ENCODE measurements around the gene NHLRC4. TPM values are rescaled to one million over a fixed set of nuclear protein-coding genes. Genes with fewer than 3 reads are reported as not detected.

The NHLRC4 gene
- total RNA-seq, 2 donors from 2014 or later = 2.9 to 6.2 TPM

DNA sequence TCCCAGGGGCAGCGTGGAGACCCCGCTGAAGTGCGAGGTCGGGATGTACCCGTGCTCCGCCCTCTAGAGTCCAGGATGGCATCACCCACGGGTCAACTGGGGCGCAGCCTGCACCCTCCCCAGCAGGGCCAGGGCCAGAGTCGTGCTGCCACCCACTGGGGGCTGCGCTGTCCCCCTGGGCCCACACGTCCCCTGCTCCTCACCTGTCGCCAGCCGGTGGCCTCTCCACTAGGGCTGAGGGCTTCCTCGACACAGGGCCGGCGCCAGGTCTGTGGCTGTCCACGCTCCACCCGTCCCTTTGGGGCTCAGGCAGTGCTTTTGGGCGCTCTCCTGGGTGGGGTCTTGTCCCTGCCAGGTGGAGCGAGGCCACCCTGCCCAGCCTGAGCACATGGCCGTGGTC lies 18.2 kb upstream of the NHLRC4 start:
- DNase-seq (ENCODE audit: low spot score) = no peak
- no peak for TF ChIP-seq POLR2AphosphoS5 (IDR thresholded peaks at IDR 0.05)
- no peaks in the 10 kb centered on the region for H3K9me3 ChIP-seq
- H3K27me3 ChIP-seq (replicated peaks; ENCODE audit: insufficient read depth) = no peaks in the 10 kb centered on the region
- H3K4me1 ChIP-seq (replicated peaks) = no peaks in the 10 kb centered on the region
- H3K27ac ChIP-seq = no peak overlapping the region
- WGBS = 93% methylated on average over 15 of the region's 21 CpGs
- no peaks in the 10 kb centered on the region for H3K36me3 ChIP-seq
- intact Hi-C loops (cut with DNase I) = no loop called here
- no peak overlapping the region for H3K4me3 ChIP-seq

DNA sequence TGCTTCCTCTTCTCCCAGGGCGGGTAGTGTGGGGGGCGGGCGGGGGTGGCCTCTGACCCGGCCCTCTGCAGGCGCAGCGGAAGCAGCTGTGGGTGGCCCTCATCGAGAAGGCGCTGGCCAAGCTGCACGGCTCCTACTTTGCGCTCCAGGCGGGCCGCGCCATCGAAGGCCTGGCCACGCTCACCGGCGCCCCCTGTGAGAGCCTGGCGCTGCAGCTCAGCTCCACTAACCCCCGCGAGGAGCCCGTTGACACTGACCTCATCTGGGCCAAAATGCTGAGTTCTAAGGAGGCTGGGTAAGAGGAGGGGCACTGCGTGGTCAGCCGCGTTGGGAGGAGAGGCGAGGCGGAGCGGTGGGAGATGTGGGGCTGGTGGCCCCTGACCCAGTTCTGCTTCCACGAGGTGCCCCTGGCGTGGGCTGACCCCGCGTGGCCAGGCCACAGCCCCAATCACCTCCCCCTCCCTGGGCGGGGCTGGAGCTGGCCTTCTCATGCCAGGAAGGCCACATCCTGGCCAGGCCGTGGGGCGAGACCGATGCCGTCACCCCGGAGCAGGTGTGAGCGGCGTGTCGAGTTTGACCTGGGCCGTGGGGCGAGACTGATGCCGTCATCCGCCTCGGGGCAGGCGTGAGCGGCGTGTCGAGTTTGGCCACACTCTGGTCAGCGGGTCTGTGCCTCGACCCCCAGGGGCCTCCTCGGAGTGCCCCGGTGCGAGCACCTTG lies 17.1 kb upstream of the NHLRC4 start:
- Histone ChIP-seq H3K27ac (no peak overlapping the region), H3K4me3 (no peak overlapping the region), H3K4me1 (replicated peaks) (no peaks in the 10 kb centered on the region), H3K27me3 (replicated peaks; ENCODE audit: insufficient read depth) (no peaks in the 10 kb centered on the region), H3K36me3 (no peaks in the 10 kb centered on the region), H3K9me3 (no peaks in the 10 kb centered on the region)
- TF ChIP-seq, protein P1, sequence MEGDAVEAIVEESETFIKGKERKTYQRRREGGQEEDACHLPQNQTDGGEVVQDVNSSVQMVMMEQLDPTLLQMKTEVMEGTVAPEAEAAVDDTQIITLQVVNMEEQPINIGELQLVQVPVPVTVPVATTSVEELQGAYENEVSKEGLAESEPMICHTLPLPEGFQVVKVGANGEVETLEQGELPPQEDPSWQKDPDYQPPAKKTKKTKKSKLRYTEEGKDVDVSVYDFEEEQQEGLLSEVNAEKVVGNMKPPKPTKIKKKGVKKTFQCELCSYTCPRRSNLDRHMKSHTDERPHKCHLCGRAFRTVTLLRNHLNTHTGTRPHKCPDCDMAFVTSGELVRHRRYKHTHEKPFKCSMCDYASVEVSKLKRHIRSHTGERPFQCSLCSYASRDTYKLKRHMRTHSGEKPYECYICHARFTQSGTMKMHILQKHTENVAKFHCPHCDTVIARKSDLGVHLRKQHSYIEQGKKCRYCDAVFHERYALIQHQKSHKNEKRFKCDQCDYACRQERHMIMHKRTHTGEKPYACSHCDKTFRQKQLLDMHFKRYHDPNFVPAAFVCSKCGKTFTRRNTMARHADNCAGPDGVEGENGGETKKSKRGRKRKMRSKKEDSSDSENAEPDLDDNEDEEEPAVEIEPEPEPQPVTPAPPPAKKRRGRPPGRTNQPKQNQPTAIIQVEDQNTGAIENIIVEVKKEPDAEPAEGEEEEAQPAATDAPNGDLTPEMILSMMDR (IDR thresholded peaks at IDR 0.05) = no peak
- TF ChIP-seq POLR2AphosphoS5 (IDR thresholded peaks at IDR 0.05) (no peak), POLR2A (IDR thresholded peaks at IDR 0.05) (no peak)
- WGBS = 92% methylated on average over 49 of the region's 54 CpGs
- intact Hi-C loops (cut with DNase I) = no loop called here
- DNase-seq (ENCODE audit: low spot score) = no peak

DNA sequence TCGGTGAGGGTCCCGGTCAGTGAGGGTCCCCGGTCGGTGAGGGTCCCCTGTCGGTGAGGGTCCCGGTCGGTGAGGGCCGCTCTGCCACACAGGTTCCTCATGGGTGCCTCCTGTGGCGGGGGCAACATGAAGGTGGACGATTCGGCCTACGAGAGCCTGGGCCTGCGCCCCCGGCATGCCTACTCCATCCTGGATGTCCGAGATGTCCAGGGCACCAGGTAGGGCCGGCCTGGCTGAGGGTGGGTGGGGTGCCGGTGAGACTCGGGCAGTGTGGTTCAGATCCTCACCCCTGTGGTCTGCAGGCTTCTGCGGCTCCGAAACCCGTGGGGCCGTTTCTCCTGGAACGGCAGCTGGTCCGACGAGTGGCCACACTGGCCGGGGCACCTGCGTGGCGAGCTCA lies 15.6 kb upstream of the NHLRC4 start:
- Histone ChIP-seq H3K27ac (no peak overlapping the region), H3K9me3 (no peaks in the 10 kb centered on the region), H3K4me1 (replicated peaks) (no peaks in the 10 kb centered on the region), H3K36me3 (no peaks in the 10 kb centered on the region), H3K4me3 (no peak overlapping the region), H3K27me3 (replicated peaks; ENCODE audit: insufficient read depth) (no peaks in the 10 kb centered on the region)
- intact Hi-C loops (cut with DNase I) = no loop called here
- no peak for DNase-seq (ENCODE audit: low spot score)
- 96% methylated on average over 26 of the region's 28 CpGs for WGBS
- TF ChIP-seq POLR2AphosphoS5 (IDR thresholded peaks at IDR 0.05) (no peak), POLR2A (IDR thresholded peaks at IDR 0.05) (no peak)
- TF ChIP-seq, protein P1 (IDR thresholded peaks at IDR 0.05) = no peak

DNA sequence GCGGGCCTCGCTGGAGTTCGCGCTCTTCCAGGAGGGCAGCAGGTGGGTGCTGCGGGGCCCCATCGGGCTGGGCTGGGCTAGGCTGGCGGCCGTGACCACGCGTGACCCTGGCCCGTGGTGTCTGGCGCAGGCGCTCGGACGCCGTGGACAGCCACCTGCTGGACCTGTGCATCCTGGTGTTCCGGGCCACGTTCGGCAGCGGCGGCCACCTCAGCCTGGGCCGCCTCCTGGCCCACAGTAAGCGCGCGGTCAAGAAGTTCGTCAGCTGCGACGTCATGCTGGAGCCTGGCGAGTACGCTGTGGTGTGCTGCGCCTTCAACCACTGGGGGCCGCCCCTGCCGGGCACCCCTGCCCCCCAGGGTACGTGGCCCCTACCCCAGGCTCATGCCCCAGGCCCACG lies 14.6 kb upstream of the NHLRC4 start:
- 98% methylated on average over 11 of the region's 35 CpGs for WGBS
- Histone ChIP-seq H3K4me1 (replicated peaks) (no peaks in the 10 kb centered on the region), H3K27ac (no peak overlapping the region), H3K9me3 (no peaks in the 10 kb centered on the region), H3K27me3 (replicated peaks; ENCODE audit: insufficient read depth) (no peaks in the 10 kb centered on the region), H3K36me3 (no peaks in the 10 kb centered on the region), H3K4me3 (no peak overlapping the region)
- TF ChIP-seq POLR2A (IDR thresholded peaks at IDR 0.05) = no peak
- TF ChIP-seq, protein P1 (IDR thresholded peaks at IDR 0.05) = no peak
- intact Hi-C loops (cut with DNase I) = no loop called here
- DNase-seq (ENCODE audit: low spot score) = no peak

DNA sequence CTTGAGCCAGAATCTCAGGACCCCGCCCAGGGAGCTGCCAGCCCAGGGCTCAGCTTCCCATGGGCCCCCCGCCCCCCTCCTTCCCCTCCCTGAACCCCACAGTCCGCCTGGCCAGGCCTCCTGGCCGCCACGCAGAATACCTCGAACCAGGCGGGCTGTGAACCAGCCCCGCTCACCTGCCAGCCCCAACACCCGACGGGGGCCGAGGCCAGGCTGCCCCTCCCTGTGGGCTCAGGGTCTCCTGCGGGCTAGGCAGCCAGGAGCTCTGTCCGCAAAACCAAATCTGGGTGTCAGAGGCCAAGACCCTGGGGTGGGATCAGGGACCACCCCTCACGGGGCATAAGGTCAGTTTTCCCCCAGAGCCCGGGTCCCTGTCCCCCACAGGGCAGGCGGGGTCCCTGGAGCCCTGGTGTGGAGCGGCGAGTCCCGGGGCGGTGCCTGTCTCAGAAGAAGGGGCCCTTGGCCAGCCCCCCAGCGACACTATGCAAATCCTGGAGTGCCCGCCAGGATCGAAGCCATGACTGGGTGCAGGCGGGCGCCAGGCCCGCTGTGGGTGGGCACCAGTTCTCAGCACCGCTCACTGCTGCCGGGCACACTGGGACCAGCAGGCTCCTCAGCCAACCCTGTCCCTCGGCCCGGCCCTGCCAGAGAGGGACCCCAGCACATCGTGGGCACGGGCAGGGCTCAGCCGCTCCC lies 13.1 kb upstream of the NHLRC4 start:
- H3K9me3 ChIP-seq = no peaks in the 10 kb centered on the region
- no peaks in the 10 kb centered on the region for H3K27me3 ChIP-seq (replicated peaks; ENCODE audit: insufficient read depth)
- no peak overlapping the region for H3K27ac ChIP-seq
- no peak for TF ChIP-seq POLR2A (IDR thresholded peaks at IDR 0.05)
- TF ChIP-seq, protein P1 (IDR thresholded peaks at IDR 0.05) = no peak
- no peak for TF ChIP-seq POLR2AphosphoS5 (IDR thresholded peaks at IDR 0.05)
- 90% methylated on average over 28 of the region's 33 CpGs for WGBS
- H3K36me3 ChIP-seq = no peaks in the 10 kb centered on the region
- DNase-seq (ENCODE audit: low spot score) = no peak
- no peaks in the 10 kb centered on the region for H3K4me1 ChIP-seq (replicated peaks)
- H3K4me3 ChIP-seq = no peak overlapping the region
- intact Hi-C loops (cut with DNase I) = no loop called here
